Erythroblast (primary cell): ENCODE measurements around the gene TMEM132C.

Experiments used
- GATA1 ChIP-seq: IDR thresholded peaks from 2 replicates; pipeline ENCODE4 v1.6.1; 2011; ENCODE audit warnings: low read depth, mild to moderate bottlenecking, control low read depth, low read length, moderate library complexity
- POLR2A ChIP-seq: IDR thresholded peaks from 2 replicates; pipeline ENCODE4 v1.6.1; 2011; ENCODE audit warnings: mild to moderate bottlenecking, low read length

GRCh38 chr12:128236525-128236924 is 30.4 kb upstream of the TMEM132C start:
- TF ChIP-seq POLR2A (no peak), GATA1 (no peak)
